ENCODE data around the gene POLR2A. TPM values are rescaled to one million over a fixed set of nuclear protein-coding genes. Genes with fewer than 3 reads are reported as not detected.
A peak's percentile ranks its signal among the peaks of the same experiment; 100 is the strongest.

Gene POLR2A
- total RNA-seq, 1 donor from 2014 or later, result 175 TPM

GRCh38 chr17:7476494-7476893, 7.7 kb upstream of the POLR2A start:
- peak overlapping the region; percentile 88 for H3K4me3 Mint-ChIP-seq
- TF ChIP-seq, protein P1, sequence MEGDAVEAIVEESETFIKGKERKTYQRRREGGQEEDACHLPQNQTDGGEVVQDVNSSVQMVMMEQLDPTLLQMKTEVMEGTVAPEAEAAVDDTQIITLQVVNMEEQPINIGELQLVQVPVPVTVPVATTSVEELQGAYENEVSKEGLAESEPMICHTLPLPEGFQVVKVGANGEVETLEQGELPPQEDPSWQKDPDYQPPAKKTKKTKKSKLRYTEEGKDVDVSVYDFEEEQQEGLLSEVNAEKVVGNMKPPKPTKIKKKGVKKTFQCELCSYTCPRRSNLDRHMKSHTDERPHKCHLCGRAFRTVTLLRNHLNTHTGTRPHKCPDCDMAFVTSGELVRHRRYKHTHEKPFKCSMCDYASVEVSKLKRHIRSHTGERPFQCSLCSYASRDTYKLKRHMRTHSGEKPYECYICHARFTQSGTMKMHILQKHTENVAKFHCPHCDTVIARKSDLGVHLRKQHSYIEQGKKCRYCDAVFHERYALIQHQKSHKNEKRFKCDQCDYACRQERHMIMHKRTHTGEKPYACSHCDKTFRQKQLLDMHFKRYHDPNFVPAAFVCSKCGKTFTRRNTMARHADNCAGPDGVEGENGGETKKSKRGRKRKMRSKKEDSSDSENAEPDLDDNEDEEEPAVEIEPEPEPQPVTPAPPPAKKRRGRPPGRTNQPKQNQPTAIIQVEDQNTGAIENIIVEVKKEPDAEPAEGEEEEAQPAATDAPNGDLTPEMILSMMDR (conservative IDR thresholded peaks at IDR 0.05), result no peak

DNA sequence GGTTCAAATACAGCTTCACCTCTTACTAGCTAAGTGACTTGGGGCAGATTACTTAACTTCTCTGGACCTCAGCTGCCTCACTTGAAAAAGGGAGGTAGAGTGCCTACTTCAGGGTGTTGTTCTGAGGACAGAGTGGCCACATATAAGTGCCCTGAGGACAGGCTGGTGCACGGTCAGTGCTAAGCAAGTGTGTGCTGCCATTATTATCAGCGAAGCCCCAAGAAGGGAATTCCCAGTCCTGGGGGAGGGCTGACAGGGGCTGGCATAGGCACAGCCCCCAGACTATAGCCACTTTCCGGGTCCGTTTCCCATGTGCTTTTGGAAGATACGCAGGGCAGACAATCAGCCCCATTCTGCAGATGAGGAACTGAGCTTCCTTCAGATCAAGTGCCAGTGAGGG, 7.2 kb upstream of the POLR2A start:
- Mint-ChIP-seq H3K27ac (peak overlapping the region; percentile 100), H3K4me1 (ENCODE audit: unreplicated experiment) (peaks cover 36% of the 10 kb centered on the region), H3K36me3 (peaks cover 8% of the 10 kb centered on the region), H3K4me3 (peak overlapping the region; percentile 88), H3K27me3 (no peaks in the 10 kb centered on the region), H3K9me3 (no peaks in the 10 kb centered on the region)
- no peak for DNase-seq (ENCODE audit: extremely low spot score, unreplicated experiment)
- TF ChIP-seq, protein P1 (conservative IDR thresholded peaks at IDR 0.05), result no peak

More at GRCh38 chr17:7476494-7476893, 7.7 kb upstream of the POLR2A start:
- no peak for DNase-seq (ENCODE audit: extremely low spot score, unreplicated experiment)
- H3K36me3 Mint-ChIP-seq, result peaks cover 8% of the 10 kb centered on the region
- H3K9me3 Mint-ChIP-seq, result no peaks in the 10 kb centered on the region
- H3K27ac Mint-ChIP-seq, result peak overlapping the region; percentile 100
- H3K4me1 Mint-ChIP-seq (ENCODE audit: unreplicated experiment), result peaks cover 40% of the 10 kb centered on the region
- H3K27me3 Mint-ChIP-seq, result no peaks in the 10 kb centered on the region

DNA sequence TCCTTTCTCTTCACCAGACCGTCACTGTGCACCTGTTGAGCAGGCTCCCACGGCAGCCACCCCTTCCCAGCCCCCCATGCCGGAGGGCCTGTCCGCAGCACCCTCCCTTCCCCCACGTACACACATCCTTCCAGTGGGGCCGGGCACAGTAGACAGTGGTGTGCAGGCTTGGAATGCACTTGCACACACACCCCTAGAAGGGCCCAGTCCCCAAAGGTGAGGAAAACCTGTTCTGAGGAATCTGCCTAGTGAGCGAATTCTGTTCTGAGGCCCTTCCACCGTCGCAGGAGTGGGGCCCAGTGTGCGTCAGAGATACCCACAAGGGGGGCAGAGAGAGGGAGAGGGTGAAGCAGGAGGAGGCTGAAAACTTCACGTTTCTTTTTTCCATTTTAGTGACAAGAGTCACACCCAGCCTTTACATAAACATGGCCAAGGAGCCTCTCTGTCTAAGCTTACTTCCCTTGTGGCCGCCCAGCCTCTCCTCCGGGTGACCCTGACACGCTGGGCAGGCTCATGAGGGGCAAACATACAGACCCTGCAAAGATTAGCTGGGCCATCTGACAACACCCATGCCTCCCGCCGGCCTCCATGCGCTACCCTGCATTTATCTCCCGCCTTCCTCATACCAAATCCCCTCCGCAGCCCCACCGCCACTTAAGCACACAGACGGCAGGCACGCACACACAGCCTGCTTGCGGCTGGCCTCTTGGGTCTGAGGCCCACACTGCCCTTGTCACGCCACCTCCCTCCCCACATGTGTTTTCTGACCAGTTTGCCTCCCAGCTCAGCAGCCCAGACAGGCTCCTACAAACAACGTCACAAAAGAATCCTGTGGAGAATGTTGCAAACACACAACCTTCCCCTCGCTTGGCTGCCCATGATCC, 6.5 kb upstream of the POLR2A start:
- TF ChIP-seq, protein P1 (conservative IDR thresholded peaks at IDR 0.05), result no peak
- Mint-ChIP-seq H3K36me3 (peaks cover 8% of the 10 kb centered on the region), H3K4me1 (ENCODE audit: unreplicated experiment) (peaks cover 41% of the 10 kb centered on the region), H3K4me3 (peak overlapping the region; percentile 88), H3K27me3 (no peaks in the 10 kb centered on the region), H3K9me3 (no peaks in the 10 kb centered on the region), H3K27ac (peak overlapping the region; percentile 100)
- no peak for DNase-seq (ENCODE audit: extremely low spot score, unreplicated experiment)

DNA sequence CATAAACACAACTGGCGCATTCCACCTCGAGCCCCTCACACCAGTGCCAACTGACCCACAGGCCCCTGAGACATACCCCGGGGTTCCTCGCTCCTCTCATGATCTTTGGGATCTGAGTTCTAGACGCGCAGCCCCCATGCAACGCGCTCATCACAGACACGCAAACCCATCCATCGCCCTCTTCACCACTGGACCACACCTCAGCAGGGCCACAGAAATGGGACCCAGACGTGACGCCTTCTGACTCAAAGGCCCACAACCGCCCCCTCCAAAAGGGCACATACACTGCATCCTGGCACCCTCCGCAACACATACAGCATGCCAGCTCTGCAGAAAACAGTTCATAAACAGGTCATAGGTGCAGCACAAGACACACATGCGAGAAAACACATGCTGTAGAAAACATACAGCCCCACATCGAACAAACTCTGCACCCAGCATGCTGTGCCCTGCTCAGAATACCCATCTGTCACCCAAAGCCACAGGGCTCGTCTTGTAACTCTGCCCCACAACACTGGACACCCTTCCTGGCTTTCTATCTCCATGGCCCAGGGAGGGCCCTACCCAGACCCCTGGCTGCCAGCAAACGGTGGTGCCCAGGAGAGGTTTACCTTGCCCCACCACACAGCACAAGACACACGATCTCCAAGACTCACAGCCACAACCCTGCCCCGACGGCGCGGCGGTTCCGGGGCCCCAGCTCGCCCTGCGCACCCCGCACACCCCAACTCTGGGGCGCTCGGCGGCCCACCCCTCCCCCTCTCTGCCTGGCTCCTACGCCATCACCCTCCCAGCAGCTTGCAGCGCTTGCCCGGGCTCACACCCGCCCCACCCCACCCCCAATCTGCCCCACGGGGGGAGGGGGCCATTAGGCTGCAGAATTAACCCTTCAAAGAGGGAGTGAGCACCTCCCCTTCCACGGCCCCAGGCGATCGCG, 5.6 kb upstream of the POLR2A start:
- Mint-ChIP-seq H3K9me3 (no peaks in the 10 kb centered on the region), H3K4me1 (ENCODE audit: unreplicated experiment) (peaks cover 48% of the 10 kb centered on the region), H3K36me3 (peaks cover 8% of the 10 kb centered on the region), H3K27me3 (no peaks in the 10 kb centered on the region), H3K4me3 (peak overlapping the region; percentile 88), H3K27ac (peak overlapping the region; percentile 100)
- no peak for DNase-seq (ENCODE audit: extremely low spot score, unreplicated experiment)
- TF ChIP-seq, protein P1 (conservative IDR thresholded peaks at IDR 0.05), result peak; percentile 26

- Mint-ChIP-seq H3K9me3 (no peaks in the 10 kb centered on the region), H3K4me1 (ENCODE audit: unreplicated experiment) (peaks cover 50% of the 10 kb centered on the region), H3K27me3 (no peaks in the 10 kb centered on the region)
Measured at GRCh38 chr17:7479213-7480088, 4.7 kb upstream of the POLR2A start, which contains the start of gene ZBTB4. Gene ZBTB4 (minus strand): TSS chr17:7479631. CDS start chr17:7466801, 12,830 bp downstream.

More at GRCh38 chr17:7479213-7480088, 4.7 kb upstream of the POLR2A start, which contains the start of gene ZBTB4:
- no peak for DNase-seq (ENCODE audit: extremely low spot score, unreplicated experiment)
- TF ChIP-seq, protein P1 (conservative IDR thresholded peaks at IDR 0.05), result no peak
- H3K4me3 Mint-ChIP-seq, result peak within 1 kb of the TSS; percentile 99
- peaks cover 8% of the 10 kb centered on the region for H3K36me3 Mint-ChIP-seq
- H3K27ac Mint-ChIP-seq, result peak within 1 kb of the TSS; percentile 100
